ENCODE results near the gene METAP1.
"Not testable (repeated sequence)": the region's sequence is repeated elsewhere in the genome, so short reads cannot be mapped to it uniquely, and the experiment has no call there.

The METAP1 gene

GRCh38 chr4:99058228-99058627 is 62.7 kb downstream of the METAP1 start:
- no peak for DNase-seq (ENCODE audit: low read depth, low spot score)

GRCh38 chr4:99059550-99059949 is 64.0 kb downstream of the METAP1 start:
- DNase-seq (ENCODE audit: low read depth, low spot score) = no peak

GRCh38 chr4:99061048-99061700 is 65.7 kb downstream of the METAP1 start:
- DNase-seq (ENCODE audit: low read depth, low spot score) = no peak

GRCh38 chr4:99062120-99062519 is 66.6 kb downstream of the METAP1 start:
- no peak for DNase-seq (ENCODE audit: low read depth, low spot score)

- not testable (repeated sequence) for DNase-seq (ENCODE audit: low read depth, low spot score)
Measured at GRCh38 chr4:99065521-99065920, 70.0 kb downstream of the METAP1 start.

- no peak for DNase-seq (ENCODE audit: low read depth, low spot score)
Measured at GRCh38 chr4:99067617-99068016, 72.1 kb downstream of the METAP1 start.

GRCh38 chr4:99071159-99071558 is 75.6 kb downstream of the METAP1 start:
- DNase-seq (ENCODE audit: low read depth, low spot score) = no peak

GRCh38 chr4:99074816-99075215 is 79.3 kb downstream of the METAP1 start:
- DNase-seq (ENCODE audit: low read depth, low spot score) = no peak

GRCh38 chr4:99076292-99076976 is 80.9 kb downstream of the METAP1 start:
- DNase-seq (ENCODE audit: low read depth, low spot score) = no peak

GRCh38 chr4:99077177-99077576 is 81.7 kb downstream of the METAP1 start:
- no peak for DNase-seq (ENCODE audit: low read depth, low spot score)

GRCh38 chr4:99078336-99078735 is 82.8 kb downstream of the METAP1 start:
- no peak for DNase-seq (ENCODE audit: low read depth, low spot score)

GRCh38 chr4:99078931-99079624 is 83.6 kb downstream of the METAP1 start:
- no peak for DNase-seq (ENCODE audit: low read depth, low spot score)

GRCh38 chr4:99079625-99080295 is 84.2 kb downstream of the METAP1 start:
- no peak for DNase-seq (ENCODE audit: low read depth, low spot score)

GRCh38 chr4:99080869-99081268 is 85.3 kb downstream of the METAP1 start:
- DNase-seq (ENCODE audit: low read depth, low spot score) = not testable (repeated sequence)

- no peak for DNase-seq (ENCODE audit: low read depth, low spot score)
Measured at GRCh38 chr4:99082192-99082591, 86.7 kb downstream of the METAP1 start.

- no peak for DNase-seq (ENCODE audit: low read depth, low spot score)
Measured at GRCh38 chr4:99084595-99084994, 89.1 kb downstream of the METAP1 start.

GRCh38 chr4:99088023-99088449 is 92.5 kb downstream of the METAP1 start:
- DNase-seq (ENCODE audit: low read depth, low spot score) = no peak

- peak; percentile 58 for DNase-seq (ENCODE audit: low read depth, low spot score)
Measured at GRCh38 chr4:99088481-99089365, 93.2 kb downstream of the METAP1 start, which contains the start of gene ADH5. Gene ADH5, minus strand, starts transcription at chr4:99088788. Its CDS starts 88 bp downstream, at chr4:99088700.

- DNase-seq (ENCODE audit: low read depth, low spot score) = no peak
Measured at GRCh38 chr4:99090481-99091215, 95.1 kb downstream of the METAP1 start.

- no peak for DNase-seq (ENCODE audit: low read depth, low spot score)
Measured at GRCh38 chr4:99091216-99091575, 95.7 kb downstream of the METAP1 start.
